OCI-LY3 (cell line): ENCODE data around the gene CACNA1G.
A peak's percentile ranks its signal among the peaks of the same experiment; 100 is the strongest.

Experiments used
- H2AFZ ChIP-seq: fragments of 200-600, 300-600 bp; shearing (Covaris generic); 2 replicates; pipeline ENCODE4 v1.6.0; 2014; ENCODE audit warnings: antibody characterized with exemption, low read depth, low read length
- H3K27ac ChIP-seq: fragments of 200-600, 300-600 bp; sonication (generic); 2 replicates; pipeline ENCODE4 v1.5.1; 2014; ENCODE audit warnings: mild to moderate bottlenecking, low read length, moderate library complexity, mixed read lengths
- H3K27me3 ChIP-seq: fragments of 200-600, 300-600 bp; sonication (generic); 2 replicates; pipeline ENCODE4 v1.6.1; 2014; ENCODE audit warnings: low read depth, low read length, mixed read lengths
- H3K36me3 ChIP-seq: fragments of 200-600, 300-600 bp; sonication (generic); replicated peaks from 2 replicates; pipeline ENCODE3; 2014; ENCODE audit warnings: low read depth, low read length, mixed read lengths
- H3K4me1 ChIP-seq: fragments of 300-600, 200-600 bp; sonication (generic); 2 replicates; pipeline ENCODE4 v1.6.1; 2014; ENCODE audit warnings: low read length, mixed read lengths
- H3K4me2 ChIP-seq: fragments of 200-600, 300-600 bp; sonication (generic); 2 replicates; pipeline ENCODE4 v1.6.1; 2014; ENCODE audit warnings: low read length, mixed read lengths
- H3K4me3 ChIP-seq: fragments of 300-600, 200-600 bp; sonication (generic); 2 replicates; pipeline ENCODE4 v1.5.1; 2014; ENCODE audit warnings: antibody characterized with exemption, mild to moderate bottlenecking, low read length, moderate library complexity
- H3K79me2 ChIP-seq: fragments of 300-600, 200-600 bp; shearing (Covaris generic); 2 replicates; pipeline ENCODE4 v1.6.1; 2014; ENCODE audit warnings: mild to moderate bottlenecking, low read length, mixed read lengths
- H3K9ac ChIP-seq: fragments of 300-600, 200-600 bp; shearing (Covaris generic); 2 replicates; pipeline ENCODE4 v1.6.0; 2014; ENCODE audit warnings: mild to moderate bottlenecking, low read length, moderate library complexity
- H3K9me3 ChIP-seq: fragments of 200-600, 300-600 bp; shearing (Covaris generic); 2 replicates; pipeline ENCODE4 v1.6.1; 2014; ENCODE audit warnings: low read length, mixed read lengths; ENCODE audit not compliant: insufficient read depth
- H4K20me1 ChIP-seq: fragments of 200-600, 300-600 bp; sonication (generic); 2 replicates; pipeline ENCODE4 v1.6.1; 2016; ENCODE audit warnings: low read length, mixed read lengths; ENCODE audit not compliant: insufficient read depth
- CTCF ChIP-seq: fragments of 200-600, 300-600 bp; sonication (generic); IDR thresholded peaks from 2 replicates; pipeline ENCODE4 v1.5.1; 2014; ENCODE audit warnings: antibody characterized with exemption, low read length, low read depth
- EZH2phosphoT487 ChIP-seq: fragments of 200-600 bp; shearing (Covaris generic); IDR thresholded peaks from 2 replicates; pipeline ENCODE4 v1.6.1; 2018; ENCODE audit warnings: antibody characterized with exemption, mixed run types, low read depth

CACNA1G gene

GRCh38 chr17:50539762-50540559, 20.6 kb upstream of the CACNA1G start:
- Histone ChIP-seq H3K4me2 (no peak overlapping the region), H3K27ac (no peak overlapping the region)

GRCh38 chr17:50540560-50541401, 19.7 kb upstream of the CACNA1G start:
- no peak overlapping the region for H2AFZ ChIP-seq
- peak overlapping the region; percentile 83 for H3K4me3 ChIP-seq
- TF ChIP-seq EZH2phosphoT487 = no peak
- TF ChIP-seq CTCF = no peak
- H3K79me2 ChIP-seq = no peaks in the 10 kb centered on the region
- H3K4me2 ChIP-seq = peak overlapping the region; percentile 99
- peaks cover 8% of the 10 kb centered on the region for H3K4me1 ChIP-seq
- no peak overlapping the region for H3K27ac ChIP-seq
- H3K27me3 ChIP-seq = peaks cover 9% of the 10 kb centered on the region; the same call in 1 of the 2 replicates
- H3K9me3 ChIP-seq = no peaks in the 10 kb centered on the region
- peak overlapping the region; percentile 59; the same call in 1 of the 2 replicates for H3K9ac ChIP-seq
- no peaks in the 10 kb centered on the region for H4K20me1 ChIP-seq
- H3K36me3 ChIP-seq = no peaks in the 10 kb centered on the region

More at GRCh38 chr17:50539762-50540559, 20.6 kb upstream of the CACNA1G start:
- H4K20me1 ChIP-seq = no peaks in the 10 kb centered on the region
- H3K4me1 ChIP-seq = peaks cover 8% of the 10 kb centered on the region
- no peaks in the 10 kb centered on the region for H3K9me3 ChIP-seq
- TF ChIP-seq CTCF (no peak), EZH2phosphoT487 (no peak)
- no peak overlapping the region for H3K4me3 ChIP-seq
- no peaks in the 10 kb centered on the region for H3K36me3 ChIP-seq
- H3K79me2 ChIP-seq = no peaks in the 10 kb centered on the region
- H3K9ac ChIP-seq = no peak overlapping the region
- no peak overlapping the region for H2AFZ ChIP-seq
- peaks cover 9% of the 10 kb centered on the region; the same call in 1 of the 2 replicates for H3K27me3 ChIP-seq

GRCh38 chr17:50541402-50541715, 19.2 kb upstream of the CACNA1G start:
- Histone ChIP-seq H3K79me2 (no peaks in the 10 kb centered on the region), H3K4me1 (peaks cover 8% of the 10 kb centered on the region), H3K9me3 (no peaks in the 10 kb centered on the region), H4K20me1 (no peaks in the 10 kb centered on the region), H3K4me3 (peak overlapping the region; percentile 83), H3K36me3 (no peaks in the 10 kb centered on the region), H2AFZ (no peak overlapping the region), H3K27ac (no peak overlapping the region), H3K9ac (peak overlapping the region; percentile 59), H3K27me3 (peaks cover 14% of the 10 kb centered on the region; the same call in 1 of the 2 replicates), H3K4me2 (peak overlapping the region; percentile 99)
- TF ChIP-seq CTCF (no peak), EZH2phosphoT487 (no peak)
